HuH-7.5 (cell line): ENCODE data around the gene NUAK1.

Source experiments
- DNase-seq: peaks from one replicate; pipeline ENCODE4 v3.0.0; 2011; ENCODE audit warnings: low spot score

NUAK1 gene

GRCh38 chr12:106109168-106109910, 29.4 kb downstream of the NUAK1 start:
- DNase-seq = no peak

GRCh38 chr12:106108185-106108835, 30.4 kb downstream of the NUAK1 start:
- no peak for DNase-seq

GRCh38 chr12:106107566-106107965, 31.2 kb downstream of the NUAK1 start:
- DNase-seq = no peak

GRCh38 chr12:106106892-106107291, 31.9 kb downstream of the NUAK1 start:
- no peak for DNase-seq

- no peak for DNase-seq
These were observed 32.6 kb downstream of the NUAK1 start for GRCh38 chr12:106106061-106106566.

- no peak for DNase-seq
These were observed 37.0 kb downstream of the NUAK1 start for GRCh38 chr12:106101803-106102202.

- peak; percentile 31 for DNase-seq
These were observed 40.0 kb downstream of the NUAK1 start for GRCh38 chr12:106098691-106099200.

- DNase-seq = no peak
These were observed 41.7 kb downstream of the NUAK1 start for GRCh38 chr12:106097011-106097410.

GRCh38 chr12:106096376-106096775, 42.4 kb downstream of the NUAK1 start:
- DNase-seq = no peak

- DNase-seq = no peak
These were observed 44.5 kb downstream of the NUAK1 start for GRCh38 chr12:106094304-106094703.

- no peak for DNase-seq
These were observed 45.5 kb downstream of the NUAK1 start for GRCh38 chr12:106093246-106093645.

GRCh38 chr12:106091446-106091820, 47.3 kb downstream of the NUAK1 start:
- DNase-seq = no peak

GRCh38 chr12:106090591-106091445, 47.9 kb downstream of the NUAK1 start:
- no peak for DNase-seq

GRCh38 chr12:106089935-106090334, 48.8 kb downstream of the NUAK1 start:
- no peak for DNase-seq

GRCh38 chr12:106088811-106089485, 49.8 kb downstream of the NUAK1 start:
- no peak for DNase-seq

GRCh38 chr12:106088246-106088808, 50.4 kb downstream of the NUAK1 start:
- no peak for DNase-seq

- DNase-seq = no peak
These were observed 52.1 kb downstream of the NUAK1 start for GRCh38 chr12:106086696-106087095.

GRCh38 chr12:106085213-106085612, 53.5 kb downstream of the NUAK1 start:
- no peak for DNase-seq

GRCh38 chr12:106084759-106085158, 54.0 kb downstream of the NUAK1 start:
- no peak for DNase-seq

- DNase-seq = no peak
These were observed 54.6 kb downstream of the NUAK1 start for GRCh38 chr12:106084014-106084671.
